Measurements from ENCODE around the gene ZNF408. TPM values are rescaled to one million over a fixed set of nuclear protein-coding genes. Genes with fewer than 3 reads are reported as not detected.
A peak's percentile ranks its signal among the peaks of the same experiment; 100 is the strongest.

The ZNF408 gene
- total RNA-seq, 2 donors from 2014 or later, result 13.2 to 18.9 TPM

DNA sequence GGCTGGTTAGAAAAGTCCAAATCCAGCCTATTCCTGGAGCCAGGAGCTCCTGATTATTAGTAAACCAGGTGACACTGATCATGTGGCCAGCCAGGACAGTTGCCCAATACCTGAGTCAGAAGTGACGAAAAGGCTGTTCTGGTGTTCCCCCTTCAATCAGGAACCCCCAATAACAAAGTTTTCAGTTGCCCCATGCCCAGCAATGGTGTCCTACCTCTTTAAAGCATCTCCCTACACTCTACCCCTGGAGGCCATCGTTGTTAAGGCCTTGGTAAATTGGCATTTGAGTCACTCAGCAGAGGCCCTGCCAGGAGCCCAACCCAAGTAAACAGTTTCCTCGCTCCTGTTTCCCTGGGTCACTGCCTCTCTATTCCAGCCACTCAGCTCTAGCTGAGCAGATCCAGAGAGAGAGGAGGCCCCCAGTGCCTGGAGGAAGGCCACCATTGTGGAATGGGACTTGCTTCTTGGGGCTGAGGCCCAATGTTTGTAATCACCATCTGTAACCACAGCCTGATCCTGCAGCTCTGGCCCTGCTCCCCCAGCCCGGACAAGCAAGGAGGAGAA is 25.5 kb upstream of the ZNF408 start:
- H3K4me1 Mint-ChIP-seq, result peaks cover 14% of the 10 kb centered on the region
- Histone ChIP-seq H3K4me1 (ENCODE audit: control insufficient read depth, insufficient read depth, low read length) (peaks cover 4% of the 10 kb centered on the region), H3K36me3 (ENCODE audit: control insufficient read depth, insufficient read depth, low read length) (peaks cover 33% of the 10 kb centered on the region), H3K27me3 (ENCODE audit: control insufficient read depth, insufficient read depth, low read length, poor library complexity, severe bottlenecking) (no peaks in the 10 kb centered on the region), H3K4me3 (ENCODE audit: low read length) (no peak overlapping the region), H3K27ac (ENCODE audit: low read depth, low read length) (peak overlapping the region; percentile 77), H3K9ac (ENCODE audit: extremely low read depth, low read length, poor library complexity, severe bottlenecking) (no peak overlapping the region), H3K9me3 (ENCODE audit: control insufficient read depth, low read length) (no peaks in the 10 kb centered on the region)
- TF ChIP-seq, protein P1, sequence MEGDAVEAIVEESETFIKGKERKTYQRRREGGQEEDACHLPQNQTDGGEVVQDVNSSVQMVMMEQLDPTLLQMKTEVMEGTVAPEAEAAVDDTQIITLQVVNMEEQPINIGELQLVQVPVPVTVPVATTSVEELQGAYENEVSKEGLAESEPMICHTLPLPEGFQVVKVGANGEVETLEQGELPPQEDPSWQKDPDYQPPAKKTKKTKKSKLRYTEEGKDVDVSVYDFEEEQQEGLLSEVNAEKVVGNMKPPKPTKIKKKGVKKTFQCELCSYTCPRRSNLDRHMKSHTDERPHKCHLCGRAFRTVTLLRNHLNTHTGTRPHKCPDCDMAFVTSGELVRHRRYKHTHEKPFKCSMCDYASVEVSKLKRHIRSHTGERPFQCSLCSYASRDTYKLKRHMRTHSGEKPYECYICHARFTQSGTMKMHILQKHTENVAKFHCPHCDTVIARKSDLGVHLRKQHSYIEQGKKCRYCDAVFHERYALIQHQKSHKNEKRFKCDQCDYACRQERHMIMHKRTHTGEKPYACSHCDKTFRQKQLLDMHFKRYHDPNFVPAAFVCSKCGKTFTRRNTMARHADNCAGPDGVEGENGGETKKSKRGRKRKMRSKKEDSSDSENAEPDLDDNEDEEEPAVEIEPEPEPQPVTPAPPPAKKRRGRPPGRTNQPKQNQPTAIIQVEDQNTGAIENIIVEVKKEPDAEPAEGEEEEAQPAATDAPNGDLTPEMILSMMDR (conservative IDR thresholded peaks at IDR 0.05), result no peak
- H3K36me3 Mint-ChIP-seq (ENCODE audit: low read depth), result peaks cover 35% of the 10 kb centered on the region
- 67 to 89% methylated on average over 3 to 4 of the region's 4 CpGs for WGBS, 2 experiments (ENCODE audit: insufficient coverage in 1 of 2, insufficient read length in 1 of 2)
- no peaks in the 10 kb centered on the region for H3K9me3 Mint-ChIP-seq
- H3K27ac Mint-ChIP-seq, result peak overlapping the region; percentile 78
- H3K27me3 Mint-ChIP-seq (ENCODE audit: insufficient read depth), result no peaks in the 10 kb centered on the region
- H3K4me3 Mint-ChIP-seq, result no peak overlapping the region
- DNase-seq, result peak; percentile 58

DNA sequence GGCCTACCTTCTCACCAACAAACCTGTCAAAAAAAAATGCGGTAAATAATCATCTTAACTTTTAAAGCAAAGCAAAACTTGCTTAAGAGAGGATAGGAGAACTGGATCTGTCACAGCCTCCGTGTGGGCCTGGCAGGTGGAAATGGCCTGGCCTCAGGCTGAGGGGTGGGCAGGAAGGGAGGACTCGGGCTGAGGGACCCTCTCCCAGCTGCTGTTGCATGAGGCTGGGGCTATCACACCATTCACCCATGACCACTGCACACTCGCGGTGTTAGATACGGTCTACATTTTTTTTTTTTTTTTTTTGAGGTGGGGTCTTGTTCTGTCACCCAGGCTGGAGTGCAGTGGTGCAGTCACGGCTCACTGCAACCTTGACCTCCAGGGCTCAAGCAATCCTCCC is 24.9 kb upstream of the ZNF408 start:
- H3K4me3 Mint-ChIP-seq, result no peak overlapping the region
- H3K9ac ChIP-seq (ENCODE audit: extremely low read depth, low read length, poor library complexity, severe bottlenecking), result no peak overlapping the region

DNA sequence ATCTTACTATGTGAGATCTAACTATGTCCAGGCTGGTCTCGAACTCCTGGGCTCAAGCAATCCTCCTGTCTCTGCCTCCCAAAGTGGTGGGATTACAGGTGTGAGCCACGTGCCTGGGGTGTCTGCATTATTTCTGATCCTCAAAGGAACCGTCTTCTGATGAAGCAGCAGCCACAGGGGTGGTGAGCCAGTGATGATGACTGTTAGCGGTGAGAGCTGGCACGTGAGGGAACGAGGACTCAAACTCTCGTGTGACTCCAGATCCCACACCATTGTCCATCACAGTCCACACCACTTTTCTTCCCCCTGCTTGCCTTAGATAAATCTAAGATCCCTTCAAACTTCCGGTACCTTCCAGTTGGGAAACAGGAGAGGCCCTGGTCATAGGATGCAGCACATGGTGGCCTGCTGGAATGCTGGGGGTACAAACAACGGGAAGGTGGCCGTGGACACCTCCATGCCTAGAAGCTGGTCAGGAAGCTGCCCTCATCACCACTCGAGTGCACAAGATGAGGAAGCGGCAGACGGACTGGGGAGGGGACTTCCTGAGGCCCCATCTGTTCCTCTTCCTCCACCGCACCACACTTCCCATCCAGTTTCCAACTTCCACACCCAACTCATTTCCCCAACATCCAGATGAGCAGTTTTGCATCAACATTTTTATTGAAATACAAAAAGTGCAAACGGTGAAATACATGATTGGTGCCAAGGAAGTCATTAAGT is 24.2 kb upstream of the ZNF408 start:
- Histone ChIP-seq H3K4me1 (ENCODE audit: control insufficient read depth, insufficient read depth, low read length) (peaks cover 4% of the 10 kb centered on the region), H3K27me3 (ENCODE audit: control insufficient read depth, insufficient read depth, low read length, poor library complexity, severe bottlenecking) (no peaks in the 10 kb centered on the region), H3K9me3 (ENCODE audit: control insufficient read depth, low read length) (no peaks in the 10 kb centered on the region), H3K9ac (ENCODE audit: extremely low read depth, low read length, poor library complexity, severe bottlenecking) (no peak overlapping the region), H3K4me3 (ENCODE audit: low read length) (no peak overlapping the region), H3K36me3 (ENCODE audit: control insufficient read depth, insufficient read depth, low read length) (peaks cover 29% of the 10 kb centered on the region), H3K27ac (ENCODE audit: low read depth, low read length) (no peak overlapping the region)
- Mint-ChIP-seq H3K27ac (peak overlapping the region; percentile 75), H3K4me3 (no peak overlapping the region), H3K36me3 (ENCODE audit: low read depth) (peaks cover 39% of the 10 kb centered on the region), H3K9me3 (no peaks in the 10 kb centered on the region), H3K27me3 (ENCODE audit: insufficient read depth) (no peaks in the 10 kb centered on the region), H3K4me1 (peaks cover 14% of the 10 kb centered on the region)
- TF ChIP-seq, protein P1 (conservative IDR thresholded peaks at IDR 0.05), result no peak
- 92 to 95% methylated on average over 11 to 15 of the region's 15 CpGs for WGBS, 2 experiments (ENCODE audit: insufficient coverage in 1 of 2, insufficient read length in 1 of 2)
- DNase-seq, result no peak

More for the DNA sequence above, 24.9 kb upstream of the ZNF408 start:
- H3K9me3 ChIP-seq (ENCODE audit: control insufficient read depth, low read length), result no peaks in the 10 kb centered on the region
- H3K4me3 ChIP-seq (ENCODE audit: low read length), result no peak overlapping the region
- Mint-ChIP-seq H3K27me3 (ENCODE audit: insufficient read depth) (no peaks in the 10 kb centered on the region), H3K36me3 (ENCODE audit: low read depth) (peaks cover 38% of the 10 kb centered on the region), H3K9me3 (no peaks in the 10 kb centered on the region), H3K4me1 (peaks cover 14% of the 10 kb centered on the region), H3K27ac (peak overlapping the region; percentile 35)
- no peaks in the 10 kb centered on the region for H3K27me3 ChIP-seq (ENCODE audit: control insufficient read depth, insufficient read depth, low read length, poor library complexity, severe bottlenecking)
- H3K27ac ChIP-seq (ENCODE audit: low read depth, low read length), result peak overlapping the region; percentile 77
- DNase-seq, result no peak
- H3K4me1 ChIP-seq (ENCODE audit: control insufficient read depth, insufficient read depth, low read length), result peaks cover 4% of the 10 kb centered on the region
- TF ChIP-seq, protein P1 (conservative IDR thresholded peaks at IDR 0.05), result no peak
- peaks cover 29% of the 10 kb centered on the region for H3K36me3 ChIP-seq (ENCODE audit: control insufficient read depth, insufficient read depth, low read length)
- WGBS, 2 experiments (ENCODE audit: insufficient coverage in 1 of 2, insufficient read length in 1 of 2), result 80 to 98% methylated on average over 1 to 7 of the region's 7 CpGs

Measured in endodermal cell (in vitro differentiated cells).